Endothelial cell (in vitro differentiated cells): ENCODE measurements around the gene SLC25A53. TPM values are rescaled to one million over a fixed set of nuclear protein-coding genes. Genes with fewer than 3 reads are reported as not detected.
A peak's percentile ranks its signal among the peaks of the same experiment; 100 is the strongest.

Experiments
- DNase-seq: peaks from one replicate; pipeline ENCODE4 v3.0.0; 2021; ENCODE audit warnings: low spot score
- H3K27ac Mint-ChIP-seq: one replicate; pipeline ENCODE4 v1.8.0; 2021; ENCODE audit warnings: mixed read lengths, inconsistent platforms; ENCODE audit not compliant: unreplicated experiment
- H3K27me3 Mint-ChIP-seq: one replicate; pipeline ENCODE4 v1.8.0; 2021; ENCODE audit warnings: mild to moderate bottlenecking, moderate library complexity, mixed read lengths, inconsistent platforms; ENCODE audit not compliant: unreplicated experiment
- H3K36me3 Mint-ChIP-seq: one replicate; pipeline ENCODE4 v1.8.0; 2021; ENCODE audit warnings: mild to moderate bottlenecking, low read depth, mixed read lengths, inconsistent platforms; ENCODE audit not compliant: unreplicated experiment
- H3K4me1 Mint-ChIP-seq: one replicate; pipeline ENCODE4 v1.8.0; 2021; ENCODE audit warnings: mild to moderate bottlenecking, mixed read lengths, inconsistent platforms; ENCODE audit not compliant: unreplicated experiment
- H3K4me3 Mint-ChIP-seq: one replicate; pipeline ENCODE4 v1.8.0; 2021; ENCODE audit warnings: mild to moderate bottlenecking, mixed read lengths, inconsistent platforms; ENCODE audit not compliant: unreplicated experiment
- H3K9me3 Mint-ChIP-seq: one replicate; pipeline ENCODE4 v1.8.0; 2021; ENCODE audit warnings: mixed read lengths, inconsistent platforms; ENCODE audit not compliant: unreplicated experiment
- CTCF ChIP-seq: fragments of 200-600 bp; sonication (generic); IDR thresholded peaks from one replicate; pipeline ENCODE4 v1.5.0; 2021; ENCODE audit warnings: antibody characterized with exemption; ENCODE audit not compliant: unreplicated experiment
- total RNA-seq: library from RNA; stranded (reverse); fragmentation: NEBNext Ultra II Directional; extraction: Animal tissue kit (Norgen Biotek cat#: 25700); gene quantifications from one replicate; pipeline ENCODE4 v1.2.1, GENCODE V29; 2021; ENCODE audit not compliant: unreplicated experiment

SLC25A53 gene
- total RNA-seq, 1 donor from 2014 or later: 4.4 TPM

GRCh38 chrX:104172121-104172520 lies 15.3 kb upstream of the SLC25A53 start:
- no peaks in the 10 kb centered on the region for H3K9me3 Mint-ChIP-seq
- DNase-seq: no peak
- no peaks in the 10 kb centered on the region for H3K36me3 Mint-ChIP-seq
- H3K27ac Mint-ChIP-seq: no peak overlapping the region
- no peaks in the 10 kb centered on the region for H3K27me3 Mint-ChIP-seq
- H3K4me3 Mint-ChIP-seq: no peak overlapping the region
- TF ChIP-seq CTCF: no peak
- peaks cover 10% of the 10 kb centered on the region for H3K4me1 Mint-ChIP-seq

GRCh38 chrX:104168127-104168526 lies 11.3 kb upstream of the SLC25A53 start:
- Mint-ChIP-seq H3K4me3 (peak overlapping the region; percentile 89), H3K27me3 (peaks cover 5% of the 10 kb centered on the region), H3K36me3 (peaks cover 9% of the 10 kb centered on the region), H3K27ac (no peak overlapping the region), H3K4me1 (peaks cover 15% of the 10 kb centered on the region), H3K9me3 (no peaks in the 10 kb centered on the region)
- TF ChIP-seq CTCF: no peak
- no peak for DNase-seq

GRCh38 chrX:104166735-104167436 lies 10.1 kb upstream of the SLC25A53 start:
- TF ChIP-seq CTCF: no peak
- Mint-ChIP-seq H3K4me1 (peaks cover 15% of the 10 kb centered on the region), H3K27ac (no peak overlapping the region), H3K27me3 (peaks cover 5% of the 10 kb centered on the region), H3K4me3 (peak overlapping the region; percentile 89), H3K9me3 (no peaks in the 10 kb centered on the region), H3K36me3 (peaks cover 9% of the 10 kb centered on the region)
- DNase-seq: no peak

GRCh38 chrX:104165894-104166734 lies 9.3 kb upstream of the SLC25A53 start, which contains the start of gene FAM199X:
Gene FAM199X, plus strand, starts transcription at chrX:104166453. Its CDS starts 333 bp downstream, at chrX:104166786.
- Mint-ChIP-seq H3K36me3 (peaks cover 9% of the 10 kb centered on the region), H3K4me3 (peak within 1 kb of the TSS; percentile 93), H3K27me3 (peaks cover 5% of the 10 kb centered on the region), H3K4me1 (peaks cover 15% of the 10 kb centered on the region), H3K27ac (peak within 1 kb of the TSS; percentile 64), H3K9me3 (no peaks in the 10 kb centered on the region)
- TF ChIP-seq CTCF: peak; percentile 51
- peak; percentile 83 for DNase-seq

GRCh38 chrX:104151037-104151436 lies 5.8 kb downstream of the SLC25A53 start:
- Mint-ChIP-seq H3K9me3 (no peaks in the 10 kb centered on the region), H3K4me3 (no peak overlapping the region), H3K36me3 (no peaks in the 10 kb centered on the region), H3K27ac (no peak overlapping the region), H3K27me3 (no peaks in the 10 kb centered on the region), H3K4me1 (no peaks in the 10 kb centered on the region)
- no peak for TF ChIP-seq CTCF
- DNase-seq: no peak
